SJSA1 (cell line): ENCODE data around the gene CABP4. TPM values are rescaled to one million over a fixed set of nuclear protein-coding genes. Genes with fewer than 3 reads are reported as not detected.

ENCODE experiments used
- DNase-seq, 2 experiments: peaks; one replicate each; pipeline ENCODE4 v3.0.0-alpha.2; 2015 to 2020; ENCODE audit warnings: low spot score in 2 of 2, low read depth in 1 of 2
- H3K27ac ChIP-seq: fragments of 250-450 bp; sonication (Bioruptor Pico); 2 replicates; pipeline ENCODE4 v1.5.1; 2020; ENCODE audit warnings: mild to moderate bottlenecking, moderate library complexity
- H3K27me3 ChIP-seq: fragments of 250-450 bp; sonication (Bioruptor Pico); replicated peaks from 2 replicates; pipeline ENCODE4 v1.5.1; 2020; ENCODE audit warnings: mild to moderate bottlenecking, moderate library complexity
- H3K36me3 ChIP-seq: fragments of 250-450 bp; sonication (Bioruptor Pico); 2 replicates; pipeline ENCODE4 v1.5.1; 2020; ENCODE audit warnings: mild to moderate bottlenecking
- H3K4me1 ChIP-seq: fragments of 250-450 bp; sonication (Bioruptor Pico); replicated peaks from 2 replicates; pipeline ENCODE4 v1.6.1; 2021; ENCODE audit warnings: mild to moderate bottlenecking
- H3K4me3 ChIP-seq: fragments of 250-450 bp; sonication (Bioruptor Pico); 2 replicates; pipeline ENCODE4 v1.5.1; 2020; ENCODE audit warnings: mild to moderate bottlenecking
- H3K9me3 ChIP-seq: fragments of 250-450 bp; sonication (Bioruptor Pico); replicated peaks from 2 replicates; pipeline ENCODE4 v1.5.1; 2020; ENCODE audit warnings: mild to moderate bottlenecking
- total RNA-seq: library from RNA; depleted of rRNA; stranded (reverse); fragments of >200 nt; shearing (Covaris generic); gene quantifications from 2 replicates; pipeline ENCODE4 v1.2.3, GENCODE V29; 2014

The CABP4 gene
- total RNA-seq, 1 experiment from 2014 or later = not detected

DNA sequence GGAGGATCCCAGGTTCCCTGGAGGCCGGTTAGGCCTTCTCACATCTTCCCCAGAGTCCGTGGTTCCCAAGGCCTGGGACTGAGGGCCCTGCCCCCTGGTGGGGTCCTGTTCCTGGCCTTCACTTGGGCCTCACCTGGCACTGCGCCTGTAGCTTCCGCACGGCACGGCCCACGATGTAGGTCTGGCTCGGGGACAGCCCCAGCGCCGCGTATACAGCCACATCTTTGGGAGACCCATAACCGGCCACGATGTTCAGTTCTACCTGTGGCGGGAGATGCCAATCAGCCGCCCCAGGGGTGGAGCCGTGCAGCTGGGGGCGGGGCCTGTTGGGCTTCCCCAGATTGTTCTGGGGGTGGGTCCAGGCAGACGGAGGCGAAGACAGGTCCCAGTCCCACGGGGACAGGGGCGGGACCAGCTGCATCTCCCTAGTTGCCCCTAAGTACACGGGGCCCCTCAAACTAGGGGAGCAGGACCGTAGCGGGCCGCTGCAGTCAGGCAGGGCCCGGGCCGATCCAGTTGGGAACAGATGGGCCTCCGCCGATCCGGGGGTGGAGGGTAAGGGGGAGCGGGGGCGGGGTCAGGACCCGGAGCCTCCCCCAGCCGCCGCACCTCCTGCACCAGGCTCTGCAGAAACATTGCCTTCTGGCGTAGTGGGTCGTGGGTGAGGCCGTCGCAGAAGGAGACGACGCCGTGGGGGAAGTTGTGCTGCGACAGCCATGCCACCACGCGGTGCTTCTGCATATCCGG lies 37.8 kb downstream of the CABP4 start:
- peak in 1 of 2 experiments; percentile 56 for DNase-seq
- no peaks in the 10 kb centered on the region for H3K4me1 ChIP-seq
- peaks cover 50% of the 10 kb centered on the region for H3K36me3 ChIP-seq
- no peaks in the 10 kb centered on the region for H3K27me3 ChIP-seq
- H3K9me3 ChIP-seq = no peaks in the 10 kb centered on the region
- no peak overlapping the region for H3K27ac ChIP-seq
- no peak overlapping the region for H3K4me3 ChIP-seq

DNA sequence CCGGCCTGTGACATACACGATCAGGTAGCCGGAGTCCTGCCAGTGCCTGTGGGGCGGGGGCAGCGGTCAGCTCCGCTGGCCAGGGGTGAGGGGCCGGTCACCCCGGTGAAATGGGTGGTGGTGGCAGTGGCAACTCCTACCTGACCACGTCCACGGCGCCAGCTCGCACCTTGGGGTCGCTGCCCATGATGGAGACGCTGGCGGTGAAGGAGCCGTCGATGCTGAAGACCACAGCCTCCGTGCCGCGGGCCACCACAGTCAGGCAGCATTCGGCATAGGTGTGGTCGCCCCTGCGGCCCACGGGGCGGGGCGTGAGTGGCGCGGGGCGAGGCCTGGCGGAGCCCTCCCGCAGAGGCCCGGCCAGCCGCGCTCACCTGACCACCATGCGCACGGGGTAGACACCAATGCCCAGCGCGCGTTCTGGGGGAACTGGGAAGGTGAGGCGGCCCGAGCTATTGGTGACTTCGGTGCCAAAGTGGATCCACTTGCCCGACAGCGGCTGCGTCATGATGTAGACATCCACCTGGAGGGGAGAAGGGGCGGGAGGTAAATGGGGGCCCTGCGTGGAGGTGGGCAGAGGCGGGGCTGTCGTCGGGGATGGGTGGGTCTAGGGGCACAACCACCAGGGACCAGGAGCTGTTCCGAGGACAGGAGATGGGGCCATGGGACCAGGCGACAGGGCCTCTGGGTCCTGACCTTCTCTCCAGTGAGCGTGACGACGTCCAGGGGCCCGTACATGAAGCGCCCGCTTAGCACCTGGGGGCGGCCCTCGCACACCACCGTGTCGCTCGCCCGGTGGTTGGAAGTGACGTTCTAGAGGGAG lies 38.6 kb downstream of the CABP4 start:
- peaks cover 45% of the 10 kb centered on the region for H3K36me3 ChIP-seq
- no peak overlapping the region for H3K4me3 ChIP-seq

DNA sequence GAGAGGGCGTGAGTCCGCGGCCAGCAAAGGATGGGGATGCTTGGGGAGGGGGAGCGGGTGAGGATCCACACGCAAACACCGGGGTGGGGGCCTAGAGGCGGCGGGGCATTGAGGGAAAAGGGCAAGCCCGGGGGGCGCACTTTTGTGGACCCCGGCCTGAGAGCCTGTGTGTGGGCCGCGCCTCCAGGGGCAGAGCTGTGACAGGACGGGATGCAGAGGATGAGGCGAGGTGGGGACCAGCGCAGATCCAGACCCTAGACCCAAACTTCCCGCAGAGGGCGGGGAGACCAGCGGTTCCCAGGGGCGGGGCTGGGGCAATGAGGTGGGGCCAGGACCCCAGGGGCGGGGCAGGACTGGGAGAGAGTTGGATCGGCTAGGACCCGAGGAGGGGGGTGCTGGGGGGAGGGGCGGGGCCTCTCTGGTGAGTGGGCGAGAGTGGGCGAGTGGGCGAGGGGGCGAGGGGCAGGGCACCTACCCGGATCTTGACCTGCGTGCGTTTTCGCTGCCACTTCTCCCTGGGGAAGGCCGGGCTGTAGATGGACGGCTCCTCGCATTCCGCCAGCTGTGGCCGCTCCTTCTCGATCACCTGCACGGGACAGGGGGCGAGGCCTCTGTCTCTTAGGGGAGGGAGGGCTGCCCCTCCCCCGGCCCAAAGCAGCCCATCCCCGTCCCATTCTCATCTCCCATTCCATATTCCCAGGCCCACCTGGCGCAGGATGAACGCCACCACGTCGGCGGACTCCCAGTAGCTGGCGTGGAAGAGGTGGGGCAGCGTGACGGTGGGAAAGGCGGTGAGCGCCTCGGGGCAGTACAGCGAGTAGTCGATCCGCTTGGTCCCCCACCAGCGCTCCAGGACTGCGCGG lies 39.4 kb downstream of the CABP4 start:
- Histone ChIP-seq H3K9me3 (no peaks in the 10 kb centered on the region), H3K27ac (no peak overlapping the region), H3K36me3 (peaks cover 37% of the 10 kb centered on the region), H3K4me1 (no peaks in the 10 kb centered on the region), H3K4me3 (no peak overlapping the region), H3K27me3 (no peaks in the 10 kb centered on the region)
- DNase-seq = peak in 1 of 2 experiments; percentile 59

More for the DNA sequence above, 38.6 kb downstream of the CABP4 start:
- no peaks in the 10 kb centered on the region for H3K27me3 ChIP-seq
- DNase-seq = no peak
- no peak overlapping the region for H3K27ac ChIP-seq
- H3K9me3 ChIP-seq = no peaks in the 10 kb centered on the region
- H3K4me1 ChIP-seq = no peaks in the 10 kb centered on the region

DNA sequence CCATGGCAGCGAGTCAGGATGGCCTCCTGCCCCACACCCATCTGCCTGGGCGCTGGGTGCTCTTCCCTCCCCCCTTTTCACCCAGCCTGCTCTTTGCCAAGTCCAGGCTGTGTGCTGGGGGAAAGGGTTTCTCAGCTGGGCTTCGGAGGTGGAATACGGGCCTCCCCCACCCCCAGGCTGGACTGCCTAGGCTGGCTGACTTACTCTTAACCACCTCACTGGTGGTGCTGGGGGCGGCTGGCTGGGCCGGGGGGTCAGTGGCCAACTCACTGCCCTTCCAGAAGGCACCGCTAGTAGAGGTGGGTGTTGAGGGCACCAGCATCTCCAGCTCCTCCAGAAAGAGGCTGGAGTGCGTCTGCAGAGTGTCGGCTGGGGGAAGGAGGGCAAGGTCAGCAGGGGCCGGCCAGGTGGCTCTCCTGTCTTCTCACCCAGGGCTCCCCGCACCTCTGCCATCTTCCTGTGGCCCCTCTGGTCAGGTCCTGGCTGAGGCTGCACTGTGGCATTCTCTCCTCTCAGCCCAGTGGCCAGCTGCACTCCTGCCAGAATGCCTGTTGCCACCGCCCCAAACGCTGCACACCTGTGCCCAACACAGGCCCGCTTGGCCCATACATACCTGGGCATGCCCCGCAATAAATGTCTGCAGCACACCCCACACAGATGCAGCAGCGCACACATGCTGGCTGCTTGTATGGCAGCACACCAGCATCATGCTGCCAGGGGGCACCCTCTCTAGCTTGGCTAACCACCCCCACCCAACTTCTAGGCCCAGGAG lies 40.3 kb downstream of the CABP4 start:
- H3K27ac ChIP-seq = no peak overlapping the region
- no peaks in the 10 kb centered on the region for H3K4me1 ChIP-seq
- no peaks in the 10 kb centered on the region for H3K9me3 ChIP-seq
- peak in 1 of 2 experiments; percentile 50 for DNase-seq
- H3K4me3 ChIP-seq = no peak overlapping the region
- no peaks in the 10 kb centered on the region for H3K27me3 ChIP-seq
- H3K36me3 ChIP-seq = peaks cover 29% of the 10 kb centered on the region

DNA sequence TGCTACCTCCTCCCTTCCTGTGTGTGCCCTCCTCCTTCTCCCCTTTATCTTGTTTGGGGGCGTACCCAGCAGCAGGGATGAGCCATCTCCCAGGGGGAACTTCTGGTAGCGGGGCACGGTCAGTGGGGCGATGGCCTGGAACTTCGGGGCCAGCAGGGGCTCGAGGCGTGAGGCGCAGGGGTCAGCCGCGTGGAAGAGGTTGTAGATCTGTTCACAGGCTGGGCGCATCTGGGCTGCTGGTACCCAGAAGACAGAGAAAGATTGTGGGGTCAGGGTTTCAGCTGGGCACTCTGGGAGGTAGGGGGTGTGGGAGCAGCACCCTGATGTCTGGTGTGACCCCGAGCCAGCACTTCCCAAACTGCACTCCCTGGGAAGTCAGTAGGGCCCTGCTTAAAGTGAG lies 41.0 kb downstream of the CABP4 start:
- Histone ChIP-seq H3K9me3 (no peaks in the 10 kb centered on the region), H3K27me3 (no peaks in the 10 kb centered on the region), H3K27ac (no peak overlapping the region), H3K4me1 (no peaks in the 10 kb centered on the region), H3K4me3 (no peak overlapping the region), H3K36me3 (peaks cover 22% of the 10 kb centered on the region)
- peak in 1 of 2 experiments; percentile 51 for DNase-seq

DNA sequence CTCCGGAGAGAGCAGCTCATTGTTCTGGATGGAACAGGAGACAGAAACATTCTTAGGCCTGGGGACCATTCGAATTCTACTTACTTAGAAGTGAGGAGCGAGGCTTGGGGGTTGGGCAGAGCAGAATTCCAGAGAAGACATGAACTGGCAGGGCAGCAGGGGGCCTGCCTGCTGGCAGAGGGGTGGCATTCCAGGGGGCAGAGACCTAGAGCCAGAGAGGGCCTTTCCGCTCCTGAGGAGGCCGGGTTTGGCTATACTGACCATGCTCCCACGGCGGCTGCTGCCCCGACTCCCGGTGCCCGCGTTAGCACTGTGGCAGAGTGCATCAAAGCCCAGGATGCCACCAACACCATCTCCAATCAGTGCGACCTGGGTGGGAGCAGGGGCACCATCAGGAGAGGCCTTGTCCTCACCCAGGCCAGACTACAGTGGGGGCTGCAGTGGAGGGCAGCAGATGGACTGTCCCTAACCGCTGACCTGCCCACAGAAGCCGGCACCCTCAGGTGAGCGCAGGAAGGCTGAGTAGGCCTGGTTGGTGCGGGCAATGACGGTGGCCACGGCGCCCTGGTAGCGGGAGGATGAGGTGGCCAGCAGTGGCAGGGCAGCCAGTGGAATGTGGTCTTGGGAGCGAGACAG lies 42.6 kb downstream of the CABP4 start:
- H3K9me3 ChIP-seq = no peaks in the 10 kb centered on the region
- DNase-seq = peak in 1 of 2 experiments; percentile 53
- H3K27me3 ChIP-seq = no peaks in the 10 kb centered on the region
- peaks cover 7% of the 10 kb centered on the region for H3K36me3 ChIP-seq
- H3K27ac ChIP-seq = no peak overlapping the region
- H3K4me3 ChIP-seq = no peak overlapping the region
- no peaks in the 10 kb centered on the region for H3K4me1 ChIP-seq

DNA sequence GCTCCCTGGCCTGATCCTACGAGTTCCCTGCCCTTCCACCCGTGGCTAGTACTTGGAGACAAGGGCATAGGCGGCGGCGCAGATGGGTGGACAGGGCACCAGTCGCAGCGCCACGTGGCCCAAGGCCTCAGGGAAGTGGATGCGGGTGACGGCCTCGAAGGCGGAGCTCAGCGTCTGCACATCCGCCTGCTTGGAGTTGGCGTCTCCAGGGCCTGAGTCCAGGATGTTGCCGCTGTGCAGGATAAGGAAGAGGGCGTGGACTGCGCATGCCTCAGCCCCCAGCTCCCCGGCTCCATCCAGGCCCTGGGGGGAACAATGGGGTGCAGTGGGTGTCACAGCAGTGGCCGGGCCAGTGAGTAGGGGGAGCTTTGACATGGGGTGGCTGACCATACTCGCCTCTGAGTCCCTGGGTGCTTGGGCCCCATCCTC lies 43.4 kb downstream of the CABP4 start:
- no peaks in the 10 kb centered on the region; the same call in 1 of the 2 replicates for H3K4me1 ChIP-seq
- no peaks in the 10 kb centered on the region for H3K27me3 ChIP-seq
- no peak overlapping the region for H3K27ac ChIP-seq
- H3K36me3 ChIP-seq = peaks cover 2% of the 10 kb centered on the region; the same call in 1 of the 2 replicates
- DNase-seq = no peak
- no peak overlapping the region for H3K4me3 ChIP-seq
- no peaks in the 10 kb centered on the region for H3K9me3 ChIP-seq

DNA sequence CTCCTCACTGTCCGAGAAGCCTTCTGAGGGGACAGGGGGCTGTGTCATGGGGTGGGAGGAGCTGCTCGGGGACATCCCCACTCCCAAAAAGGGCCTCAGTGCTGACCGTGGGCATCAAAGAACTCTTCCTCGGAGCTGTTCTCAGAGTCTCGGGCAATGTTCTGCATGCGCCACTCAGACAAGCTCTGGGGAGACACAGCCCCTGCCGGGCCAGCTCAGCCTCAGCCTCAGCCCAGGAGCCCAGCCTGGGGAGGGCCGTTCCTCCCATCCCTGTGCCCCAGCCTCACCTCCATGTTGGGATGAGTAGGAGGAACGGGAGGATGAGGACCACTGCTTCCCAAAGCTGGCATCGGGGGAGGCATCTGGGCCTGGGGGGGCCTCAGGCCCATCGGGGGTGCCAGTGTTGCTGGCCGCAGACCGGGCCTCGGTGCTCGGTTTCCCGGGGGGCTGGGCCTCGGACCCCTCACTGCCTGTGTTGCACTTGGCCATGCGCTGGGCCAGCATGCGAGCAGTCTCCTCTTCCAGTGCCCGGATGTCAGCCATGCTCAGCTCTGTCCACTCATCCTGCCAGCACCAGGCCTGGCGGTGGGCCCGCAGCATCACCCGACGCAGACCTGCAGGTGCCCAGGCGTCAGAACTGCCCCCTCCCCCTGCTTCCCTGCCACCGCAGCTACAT lies 44.8 kb downstream of the CABP4 start:
- Histone ChIP-seq H3K9me3 (no peaks in the 10 kb centered on the region), H3K36me3 (no peaks in the 10 kb centered on the region; the same call in 1 of the 2 replicates), H3K4me1 (peaks cover 5% of the 10 kb centered on the region; the same call in 1 of the 2 replicates), H3K27me3 (no peaks in the 10 kb centered on the region), H3K4me3 (no peak overlapping the region), H3K27ac (no peak overlapping the region)
- peak in 1 of 2 experiments; percentile 54 for DNase-seq

DNA sequence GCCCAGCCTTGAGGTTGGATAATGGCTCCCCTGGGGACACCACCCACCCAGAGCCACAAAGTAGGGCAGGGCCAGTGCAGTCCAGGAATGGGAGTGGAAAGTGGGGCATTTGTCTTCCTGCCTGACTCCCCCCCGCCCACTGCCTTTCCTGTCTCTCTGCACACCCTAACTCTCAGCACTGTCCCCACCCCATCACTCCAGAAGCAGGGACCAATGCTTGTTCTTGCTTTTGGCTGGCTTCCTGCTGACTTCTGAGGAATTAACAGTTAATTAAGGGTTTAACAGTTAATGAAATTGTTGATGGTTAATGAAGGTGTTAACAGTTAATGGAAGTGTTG lies 45.3 kb downstream of the CABP4 start:
- H3K4me1 ChIP-seq = peaks cover 7% of the 10 kb centered on the region
- no peak for DNase-seq
- H3K9me3 ChIP-seq = no peaks in the 10 kb centered on the region
- H3K27ac ChIP-seq = no peak overlapping the region
- H3K27me3 ChIP-seq = no peaks in the 10 kb centered on the region
- no peak overlapping the region for H3K4me3 ChIP-seq
- peaks cover under 1% of the 10 kb centered on the region; the same call in 1 of the 2 replicates for H3K36me3 ChIP-seq

DNA sequence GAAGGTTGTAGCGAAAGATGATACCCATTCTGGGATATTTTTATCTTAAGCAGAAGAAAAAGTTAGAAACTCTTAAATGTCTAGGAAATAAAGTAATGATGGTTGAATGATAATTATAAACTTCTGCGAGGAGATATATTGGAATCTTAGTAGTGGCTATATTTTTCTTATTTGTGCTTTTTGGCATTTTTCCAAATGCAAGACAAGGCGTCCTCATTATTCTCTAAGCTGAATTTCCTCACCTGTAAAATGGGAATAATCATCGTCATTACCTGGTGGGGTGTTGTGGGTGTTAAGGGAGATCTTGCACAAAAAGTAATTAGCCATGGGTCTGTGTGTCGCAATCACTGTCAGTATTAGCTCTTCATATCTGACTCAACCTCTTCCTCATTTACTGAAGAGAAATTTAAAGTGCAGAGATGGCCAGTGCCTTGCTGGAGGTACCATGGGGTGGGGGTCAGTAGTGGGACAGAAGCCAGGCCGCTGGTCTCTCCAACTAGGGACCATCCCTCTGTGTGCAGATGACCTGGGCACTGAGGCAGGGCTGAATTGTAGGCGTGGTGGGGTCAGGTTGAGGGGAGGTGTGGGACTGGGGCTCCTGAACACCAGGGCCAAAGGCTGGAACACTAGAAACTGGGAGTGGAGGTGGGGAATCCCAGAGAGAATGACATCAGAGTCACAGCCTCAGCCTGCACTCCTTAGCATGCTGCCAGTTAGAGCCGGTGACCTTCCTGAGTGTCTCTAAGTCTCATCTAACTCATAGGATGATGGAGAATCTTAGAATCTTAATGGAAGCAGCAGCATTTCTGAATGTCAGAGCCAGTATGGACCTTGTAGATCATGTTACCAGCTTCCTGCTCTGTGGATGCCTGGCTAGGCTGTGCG lies 45.9 kb downstream of the CABP4 start:
- Histone ChIP-seq H3K27ac (no peak overlapping the region), H3K4me3 (no peak overlapping the region), H3K9me3 (no peaks in the 10 kb centered on the region), H3K36me3 (peaks cover 6% of the 10 kb centered on the region), H3K4me1 (peaks cover 13% of the 10 kb centered on the region), H3K27me3 (no peaks in the 10 kb centered on the region)
- peak in 1 of 2 experiments; percentile 45 for DNase-seq

DNA sequence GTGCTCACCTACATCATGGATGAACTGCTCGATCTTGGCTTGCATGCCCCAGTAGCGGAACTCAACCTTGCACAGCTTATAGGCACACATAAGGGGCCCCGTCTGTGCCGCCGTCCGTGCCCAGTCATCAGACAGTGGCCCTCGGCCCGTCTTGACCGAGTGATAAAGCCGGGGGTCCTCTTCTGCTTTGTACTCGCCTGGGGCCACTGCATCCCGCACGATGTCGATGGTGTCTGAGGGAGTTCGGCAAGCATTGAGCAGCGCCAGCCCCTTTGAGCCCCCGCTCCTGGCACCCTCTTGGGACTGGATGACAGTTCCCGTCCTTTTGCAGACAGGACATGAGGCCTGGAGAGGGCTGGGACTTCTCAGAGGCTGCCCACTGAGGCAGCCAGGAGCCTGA lies 46.7 kb downstream of the CABP4 start:
- Histone ChIP-seq H3K4me1 (peaks cover 21% of the 10 kb centered on the region), H3K4me3 (no peak overlapping the region), H3K27ac (no peak overlapping the region), H3K27me3 (no peaks in the 10 kb centered on the region), H3K36me3 (peaks cover 14% of the 10 kb centered on the region), H3K9me3 (no peaks in the 10 kb centered on the region)
- DNase-seq = peak in 1 of 2 experiments; percentile 50
